Glomerular visceral epithelial cell (primary cell): Measurements from ENCODE around the gene IST1.
"Not testable (repeated sequence)": the region's sequence is repeated elsewhere in the genome, so short reads cannot be mapped to it uniquely, and the experiment has no call there.

Experiments
- DNase-seq: peaks from one replicate; pipeline ENCODE4 v3.0.0-alpha.2; 2016; ENCODE audit errors: extremely low spot score

IST1 gene

DNA sequence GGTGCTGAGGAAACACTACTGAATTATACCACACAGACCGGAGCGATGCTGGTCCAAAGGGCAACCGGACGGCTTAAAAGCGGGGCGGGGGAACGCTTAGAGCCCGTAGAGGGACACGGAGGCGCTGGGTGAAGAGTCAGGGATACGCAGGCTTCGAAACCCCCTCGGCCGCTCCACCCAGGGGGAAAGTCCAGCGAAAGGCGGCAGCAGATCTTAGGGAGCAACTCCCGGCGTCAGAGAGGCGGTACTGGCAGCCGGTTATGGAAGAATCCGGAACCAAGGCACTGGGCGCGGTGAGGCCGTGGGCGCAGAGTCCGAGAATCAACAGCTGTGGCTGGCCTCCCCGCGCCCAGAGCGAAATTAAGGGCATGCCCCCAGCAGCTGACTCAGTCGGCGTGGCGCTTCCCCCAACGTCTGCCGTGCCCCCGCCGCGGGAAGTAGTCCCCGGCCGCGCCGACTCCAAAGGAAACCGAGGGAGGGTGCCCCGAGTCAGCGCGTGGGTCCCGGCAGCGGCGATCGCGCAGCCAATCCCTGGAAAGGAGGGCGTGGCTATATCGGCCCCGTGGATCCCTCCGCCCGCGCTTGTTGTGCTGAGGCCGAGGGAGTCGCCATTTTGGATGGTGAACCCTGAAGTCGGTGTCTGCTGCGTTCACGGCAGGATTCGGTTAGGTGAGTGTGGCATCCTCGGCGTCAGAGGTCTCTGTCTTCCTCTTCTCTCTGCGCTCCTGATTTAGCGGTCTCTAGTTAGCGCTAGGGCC lies at the start of gene IST1:
IST1 (plus strand) TSS at position 611 of the 758 bp plus-strand sequence. CDS start 20,110 bp downstream, outside the sequence.
- peak; percentile 97 for DNase-seq

- DNase-seq = peak; percentile 90
Measured at GRCh38 chr16:71845639-71846430, 49.5 kb upstream of the IST1 start, which contains the start of gene ATXN1L. ATXN1L (plus strand) TSS chr16:71845976; CDS start chr16:71849741, 3,765 bp downstream.

DNA sequence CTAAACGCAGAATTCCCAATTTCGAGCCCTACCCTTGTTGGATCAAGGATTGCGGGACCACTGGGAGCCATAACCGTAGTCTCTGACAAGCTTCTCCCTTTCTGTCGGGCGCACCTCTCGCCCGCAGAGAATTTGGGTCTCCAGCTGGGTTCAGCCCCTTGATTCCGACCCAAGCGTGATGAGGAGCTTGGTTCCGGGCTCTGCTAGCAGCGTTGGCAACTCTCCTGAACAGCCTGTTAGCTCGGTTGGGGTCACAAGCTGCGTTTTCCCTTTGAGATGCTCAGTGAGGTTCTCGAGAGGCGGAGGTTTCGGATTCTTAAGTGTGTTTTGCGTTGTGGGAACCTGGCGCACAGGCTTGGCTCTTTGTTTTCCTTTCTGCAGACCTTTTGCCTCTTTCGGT lies 48.9 kb upstream of the IST1 start:
- no peak for DNase-seq

DNA sequence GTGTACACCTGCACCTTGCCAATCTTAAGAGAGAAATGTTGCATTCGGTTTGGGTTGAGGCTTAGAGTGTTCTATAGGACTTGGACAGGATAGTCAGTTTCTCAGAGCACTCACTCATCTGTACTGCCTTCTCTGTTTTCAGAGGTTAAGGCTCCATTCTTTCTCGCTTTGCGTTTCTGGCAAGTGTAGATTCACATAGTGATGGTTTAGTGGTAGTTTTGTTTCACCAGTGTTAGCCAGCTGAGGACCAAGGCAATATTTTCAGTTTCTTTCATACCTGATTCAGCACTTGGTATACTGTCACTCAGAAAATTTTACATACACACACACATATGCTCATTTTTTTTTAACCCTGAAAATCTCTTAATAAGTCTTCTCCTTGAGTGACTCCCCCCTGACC lies 48.2 kb upstream of the IST1 start:
- DNase-seq = no peak

- DNase-seq = no peak
Measured at GRCh38 chr16:71848622-71849021, 46.7 kb upstream of the IST1 start.

- DNase-seq = no peak
Measured at GRCh38 chr16:71851746-71852145, 43.6 kb upstream of the IST1 start.

GRCh38 chr16:71852158-71852557 lies 43.2 kb upstream of the IST1 start:
- DNase-seq = no peak

- no peak for DNase-seq
Measured at GRCh38 chr16:71852561-71852960, 42.8 kb upstream of the IST1 start.

GRCh38 chr16:71853413-71853812 lies 41.9 kb upstream of the IST1 start:
- no peak for DNase-seq

DNA sequence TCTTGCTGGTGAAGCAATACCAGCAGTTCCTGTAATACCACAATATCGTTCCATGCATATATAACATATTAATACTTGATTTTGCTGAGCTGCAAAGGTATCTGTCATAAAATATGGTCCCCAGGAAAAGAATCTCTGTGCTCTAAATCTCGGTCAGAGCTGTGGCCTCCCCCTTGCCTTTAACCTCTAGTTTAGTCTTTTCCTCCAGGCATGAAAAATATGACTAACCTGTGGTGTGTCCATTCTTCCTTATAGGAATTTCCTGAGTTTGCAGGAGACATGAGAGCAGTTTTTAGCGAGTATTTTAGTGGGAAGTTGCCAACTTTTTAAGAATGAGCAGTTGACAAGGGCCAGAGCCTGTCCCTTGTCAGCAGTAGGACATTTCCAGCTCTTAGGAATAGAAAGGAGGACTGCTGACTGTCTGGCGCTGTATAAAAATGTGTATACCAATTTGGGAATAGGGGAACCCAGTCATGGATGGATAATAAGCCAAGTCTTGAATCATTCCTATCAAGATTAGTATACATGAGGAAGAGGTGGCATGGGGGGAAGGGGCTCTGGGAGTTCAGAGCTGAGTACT lies 40.9 kb upstream of the IST1 start:
- peak; percentile 53 for DNase-seq

GRCh38 chr16:71855937-71856662 lies 39.2 kb upstream of the IST1 start:
- no peak for DNase-seq

GRCh38 chr16:71859762-71860521 lies 35.4 kb upstream of the IST1 start:
- no peak for DNase-seq

DNA sequence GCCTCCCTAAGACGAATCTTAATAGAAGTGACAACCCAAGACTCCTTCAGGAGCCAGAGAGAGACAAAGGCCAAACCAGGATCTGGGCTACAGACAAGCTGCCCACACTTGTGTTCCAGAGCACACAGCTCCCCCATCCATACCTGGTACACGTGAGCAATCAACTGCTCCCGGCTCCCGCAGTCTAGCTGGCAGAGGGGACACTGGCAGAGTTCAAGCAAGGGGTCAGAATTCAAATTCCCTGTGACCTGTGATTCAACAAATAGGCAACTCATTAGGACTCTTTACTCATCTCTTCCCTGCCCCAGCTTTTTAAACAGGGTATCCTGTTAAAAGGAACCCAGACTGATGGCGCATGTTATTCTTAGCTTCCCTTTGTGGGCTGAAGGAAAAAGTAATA lies 31.3 kb upstream of the IST1 start:
- DNase-seq = no peak

DNA sequence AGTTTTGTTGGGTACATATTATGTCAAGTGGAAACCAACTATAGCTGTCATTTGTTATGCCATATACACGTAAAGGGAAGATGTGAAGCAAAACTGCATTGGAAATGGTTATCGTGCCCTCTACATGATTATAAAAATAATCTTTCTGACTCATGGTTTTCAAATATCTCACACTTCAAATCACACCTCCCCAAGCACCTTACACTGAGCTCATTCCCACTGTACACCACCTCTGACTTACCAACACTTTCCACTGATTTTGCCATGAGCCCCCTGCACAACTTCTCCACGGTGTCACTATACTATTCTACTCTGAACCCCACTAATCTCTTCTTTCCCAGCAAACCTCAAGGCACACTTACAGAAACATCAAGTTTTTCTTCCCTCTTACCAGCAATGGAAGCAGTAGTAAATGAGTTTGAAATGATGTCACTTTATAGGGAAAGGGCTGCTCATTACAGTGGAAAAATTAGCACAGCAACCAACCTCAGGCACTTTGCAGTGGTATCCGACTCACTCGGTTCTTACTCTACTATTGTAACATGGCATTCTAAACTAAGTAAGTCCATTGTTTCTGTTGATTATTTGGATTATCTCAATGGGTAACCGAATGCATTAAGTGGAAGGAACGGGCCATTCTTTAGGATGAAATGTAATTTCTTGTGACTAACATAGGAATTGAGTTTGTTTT lies 30.0 kb upstream of the IST1 start:
- DNase-seq = no peak

DNA sequence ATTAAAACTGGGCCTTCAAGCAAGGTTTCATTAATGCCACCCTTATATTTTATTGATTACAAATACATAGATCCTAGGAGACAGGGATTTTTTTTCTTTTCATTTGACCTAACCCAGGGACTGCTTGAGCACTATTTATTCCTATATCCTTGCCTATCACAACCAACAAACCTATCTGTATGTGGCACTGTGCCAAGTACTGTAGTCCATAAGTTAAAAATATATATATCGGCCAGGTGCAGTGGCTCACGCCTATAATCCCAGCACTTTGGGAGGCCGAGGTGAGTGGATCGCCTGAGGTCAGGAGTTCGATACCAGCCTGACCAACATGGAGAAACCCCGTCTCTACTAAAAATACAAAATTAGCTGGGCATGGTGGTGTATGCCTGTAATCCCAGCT lies 28.2 kb upstream of the IST1 start:
- DNase-seq = not testable (repeated sequence)

GRCh38 chr16:71867939-71868338 lies 27.4 kb upstream of the IST1 start:
- no peak for DNase-seq

DNA sequence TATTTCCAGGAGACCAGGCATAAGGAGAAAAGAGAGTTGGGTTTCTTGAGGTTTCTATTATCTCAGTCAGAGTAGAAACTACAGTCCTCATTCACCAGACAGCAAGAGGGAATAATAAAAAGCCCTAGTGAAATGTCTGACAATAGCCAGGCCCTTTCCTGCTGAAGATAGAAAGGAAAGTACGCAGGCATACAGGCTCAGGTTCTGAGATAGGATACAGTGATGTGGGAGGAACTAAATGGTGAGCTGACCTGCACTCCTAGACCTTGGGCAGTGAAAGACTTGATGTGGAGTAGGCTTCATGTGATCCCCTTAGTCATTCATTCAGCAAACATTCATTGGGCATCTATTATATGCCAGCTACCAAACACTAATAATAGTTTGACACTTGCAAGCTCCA lies 26.2 kb upstream of the IST1 start:
- no peak for DNase-seq

DNA sequence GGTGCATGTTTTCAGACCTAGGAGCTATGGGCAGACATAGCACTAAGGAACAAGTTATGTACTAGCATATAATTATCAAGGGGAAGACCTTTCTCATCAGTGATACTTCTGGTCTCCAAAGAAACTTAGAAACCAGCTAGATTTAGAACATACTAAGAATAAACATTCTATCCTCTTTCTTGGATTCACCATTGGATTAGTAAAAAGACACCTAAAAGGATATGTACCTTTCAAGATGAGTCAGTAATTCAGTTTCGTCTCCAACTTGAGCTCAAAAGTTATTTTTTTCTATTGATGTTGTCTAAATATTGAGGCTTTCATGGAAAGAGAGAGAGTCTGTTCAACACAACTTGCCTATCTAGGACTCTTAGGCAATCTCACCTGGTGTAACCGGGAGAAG lies 24.5 kb upstream of the IST1 start:
- no peak for DNase-seq

DNA sequence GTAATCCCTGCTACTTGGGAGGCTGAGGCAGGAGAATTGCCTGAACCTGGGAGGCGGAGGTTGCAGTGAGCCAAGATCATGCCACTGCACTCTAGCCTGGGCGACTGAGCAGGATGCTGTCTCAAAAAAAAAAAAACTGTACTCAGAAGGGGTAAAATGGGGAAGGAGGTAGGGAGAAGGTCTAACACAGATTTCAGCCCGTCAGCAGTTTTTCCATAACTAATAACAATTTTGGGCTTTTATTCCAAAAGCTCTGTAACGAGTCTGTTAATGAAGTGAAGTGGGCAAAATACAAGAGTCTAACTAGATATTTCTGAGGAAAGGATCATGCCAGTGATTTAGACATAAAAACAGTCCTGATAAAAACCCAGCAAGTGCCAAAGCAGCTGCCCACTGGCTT lies 22.1 kb upstream of the IST1 start:
- no peak for DNase-seq

GRCh38 chr16:71878911-71879310 lies 16.4 kb upstream of the IST1 start:
- DNase-seq = no peak

DNA sequence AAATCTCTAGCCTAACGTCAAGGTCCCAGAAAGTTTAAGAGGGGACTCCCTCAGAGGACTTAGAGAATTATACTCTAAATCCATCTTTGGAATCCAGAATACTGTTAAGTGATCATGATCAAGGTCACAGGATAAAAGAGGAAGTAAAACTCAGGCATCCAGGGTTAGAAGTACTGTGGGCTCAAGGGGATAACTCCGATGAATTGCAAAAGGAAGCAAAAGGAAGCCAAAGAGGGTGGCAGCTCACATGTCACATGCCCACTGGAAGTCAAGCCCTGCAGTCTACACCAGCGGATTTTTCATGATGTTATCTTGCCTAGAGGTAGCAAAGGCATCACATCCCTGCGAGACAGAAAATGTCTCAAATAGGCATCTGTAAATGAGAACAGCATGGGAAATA lies 15.2 kb upstream of the IST1 start:
- no peak for DNase-seq
